ENCODE measurements around the gene CDH22.

CDH22 gene

GRCh38 chr20:46343348-46343974, 35.2 kb upstream of the CDH22 start:
- peak; percentile 89 for DNase-seq

GRCh38 chr20:46342451-46343347, 34.4 kb upstream of the CDH22 start:
- no peak for DNase-seq

- DNase-seq, result no peak
Observed at GRCh38 chr20:46342010-46342378, 33.7 kb upstream of the CDH22 start.

- no peak for DNase-seq
Observed at GRCh38 chr20:46341074-46342009, 33.0 kb upstream of the CDH22 start.

- DNase-seq, result no peak
Observed at GRCh38 chr20:46339037-46339436, 30.7 kb upstream of the CDH22 start.

- no peak for DNase-seq
Observed at GRCh38 chr20:46336735-46337134, 28.4 kb upstream of the CDH22 start.

- no peak for DNase-seq
Observed at GRCh38 chr20:46334303-46334904, 26.1 kb upstream of the CDH22 start.

- peak; percentile 96 for DNase-seq
Observed at GRCh38 chr20:46333161-46333991, 25.1 kb upstream of the CDH22 start.

GRCh38 chr20:46332373-46333160, 24.3 kb upstream of the CDH22 start:
- peak; percentile 89 for DNase-seq

- DNase-seq, result no peak
Observed at GRCh38 chr20:46331611-46332361, 23.5 kb upstream of the CDH22 start.

- DNase-seq, result no peak
Observed at GRCh38 chr20:46330831-46331371, 22.6 kb upstream of the CDH22 start.

- peak; percentile 54 for DNase-seq
Observed at GRCh38 chr20:46330072-46330763, 21.9 kb upstream of the CDH22 start.

GRCh38 chr20:46328200-46328882, 20.0 kb upstream of the CDH22 start:
- DNase-seq, result no peak

GRCh38 chr20:46327557-46327956, 19.3 kb upstream of the CDH22 start:
- DNase-seq, result no peak

GRCh38 chr20:46325789-46326188, 17.5 kb upstream of the CDH22 start:
- DNase-seq, result no peak

GRCh38 chr20:46324960-46325703, 16.8 kb upstream of the CDH22 start:
- DNase-seq, result peak; percentile 27

GRCh38 chr20:46324379-46324778, 16.1 kb upstream of the CDH22 start:
- no peak for DNase-seq

- no peak for DNase-seq
Observed at GRCh38 chr20:46323557-46323956, 15.3 kb upstream of the CDH22 start.
